Measurements from ENCODE around the gene ERVK3-1.

- TF ChIP-seq POLR2A (IDR thresholded peaks at IDR 0.05) (no peak), CTCF (IDR thresholded peaks at IDR 0.05) (no peak)
Observed at GRCh38 chr19:58265100-58265499, 40.1 kb upstream of the ERVK3-1 start.
